GM18520 (cell line): ENCODE results near the gene ENTPD5.
"Not testable (repeated sequence)": the region's sequence is repeated elsewhere in the genome, so short reads cannot be mapped to it uniquely, and the experiment has no call there.

Source experiments
- ATAC-seq: cut with Tn5 transposase; IDR thresholded peaks from one replicate; pipeline ENCODE4 v1.9.1; 2021; ENCODE audit not compliant: unreplicated experiment

ENTPD5 gene

DNA sequence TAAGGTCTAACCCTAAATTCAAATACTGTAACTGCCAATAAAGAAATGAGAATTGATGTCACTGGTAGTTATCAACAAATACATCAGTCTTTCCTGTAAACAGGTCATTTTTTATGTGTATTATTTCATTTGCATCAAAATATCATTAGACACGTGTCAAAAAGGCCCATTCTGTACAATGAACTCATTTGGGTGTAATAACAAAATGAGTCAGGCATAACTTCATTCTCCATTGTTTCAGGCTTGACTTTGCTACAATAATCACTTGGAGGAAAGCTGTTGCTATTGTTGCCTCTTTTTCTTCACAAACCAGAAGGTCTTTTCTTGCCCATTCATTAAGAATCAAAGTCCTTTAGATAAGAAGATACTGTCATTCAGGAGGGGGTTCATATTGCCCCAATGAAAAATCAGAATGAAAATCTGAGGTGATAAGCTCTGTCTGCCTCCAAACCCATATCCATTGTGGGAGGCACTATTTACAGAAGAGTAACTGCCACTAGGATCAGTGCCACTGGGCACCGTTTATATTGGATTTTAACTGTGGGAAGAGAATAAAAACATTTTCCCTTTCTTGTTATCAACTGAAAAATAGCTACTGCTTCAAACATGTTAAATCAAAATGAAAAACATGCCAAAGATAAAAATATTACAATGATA, 10.1 kb downstream of the ENTPD5 start:
- no peak for ATAC-seq

DNA sequence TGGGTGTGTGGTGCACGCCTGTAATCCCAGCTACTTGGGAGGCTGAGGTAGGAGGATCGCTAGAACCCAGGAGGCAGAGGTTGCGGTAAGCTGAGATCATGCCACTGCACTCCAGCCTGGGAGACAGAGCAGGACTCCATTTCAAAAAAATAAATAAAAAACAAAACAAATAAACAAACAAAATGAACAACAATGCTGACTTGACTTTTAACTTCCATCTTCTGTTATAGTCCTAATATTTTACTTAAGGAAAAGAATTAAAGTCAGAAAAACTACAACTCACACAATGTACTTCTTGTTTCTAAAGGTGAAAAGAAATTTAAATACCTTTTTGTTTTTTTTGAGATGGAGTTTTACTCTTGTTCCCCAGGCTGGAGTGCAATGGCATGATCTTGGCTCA, 13.4 kb downstream of the ENTPD5 start:
- not testable (repeated sequence) for ATAC-seq

DNA sequence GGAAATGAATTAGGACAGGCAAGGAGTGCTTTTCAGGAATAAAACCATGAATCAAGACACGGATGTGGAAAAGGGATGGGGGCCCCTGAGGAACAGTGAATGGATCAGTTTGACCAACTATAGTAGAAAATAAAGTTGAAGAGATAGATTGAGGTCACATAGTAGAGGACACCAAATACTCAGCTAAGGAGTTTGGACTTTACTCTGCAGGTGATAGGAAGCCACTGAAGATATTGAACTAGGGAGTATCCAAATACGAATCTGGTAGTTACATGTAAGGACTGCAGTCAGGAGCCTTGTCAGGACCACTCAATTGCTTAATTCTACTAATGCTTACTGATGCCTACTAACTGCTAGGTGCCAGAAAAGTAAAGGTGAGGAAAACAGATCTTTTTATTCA, 20.4 kb downstream of the ENTPD5 start:
- no peak for ATAC-seq

DNA sequence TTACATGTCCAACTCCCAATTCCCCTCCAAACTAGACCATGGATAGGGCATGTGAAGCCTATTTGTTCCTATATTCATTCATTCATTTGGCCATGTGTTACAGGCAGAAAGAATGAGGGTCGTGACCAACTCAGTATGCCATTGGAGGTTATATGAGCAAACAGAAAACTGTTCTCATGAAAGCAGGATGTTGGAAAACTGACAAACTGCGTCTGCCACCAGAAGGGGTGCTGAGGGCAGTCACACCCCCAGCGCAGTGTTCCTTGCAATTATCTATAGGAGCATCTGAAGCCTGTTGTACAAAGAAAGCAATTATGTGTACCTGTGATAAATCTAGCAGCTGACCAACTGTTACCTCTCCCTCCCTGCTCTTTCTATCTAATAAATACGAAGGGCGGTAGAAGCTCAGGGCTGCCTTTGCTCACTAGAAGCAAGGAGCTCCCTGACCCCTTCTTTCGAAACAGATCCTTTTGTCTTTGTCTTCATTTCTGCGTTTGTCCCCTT, 21.1 kb downstream of the ENTPD5 start:
- no peak for ATAC-seq

DNA sequence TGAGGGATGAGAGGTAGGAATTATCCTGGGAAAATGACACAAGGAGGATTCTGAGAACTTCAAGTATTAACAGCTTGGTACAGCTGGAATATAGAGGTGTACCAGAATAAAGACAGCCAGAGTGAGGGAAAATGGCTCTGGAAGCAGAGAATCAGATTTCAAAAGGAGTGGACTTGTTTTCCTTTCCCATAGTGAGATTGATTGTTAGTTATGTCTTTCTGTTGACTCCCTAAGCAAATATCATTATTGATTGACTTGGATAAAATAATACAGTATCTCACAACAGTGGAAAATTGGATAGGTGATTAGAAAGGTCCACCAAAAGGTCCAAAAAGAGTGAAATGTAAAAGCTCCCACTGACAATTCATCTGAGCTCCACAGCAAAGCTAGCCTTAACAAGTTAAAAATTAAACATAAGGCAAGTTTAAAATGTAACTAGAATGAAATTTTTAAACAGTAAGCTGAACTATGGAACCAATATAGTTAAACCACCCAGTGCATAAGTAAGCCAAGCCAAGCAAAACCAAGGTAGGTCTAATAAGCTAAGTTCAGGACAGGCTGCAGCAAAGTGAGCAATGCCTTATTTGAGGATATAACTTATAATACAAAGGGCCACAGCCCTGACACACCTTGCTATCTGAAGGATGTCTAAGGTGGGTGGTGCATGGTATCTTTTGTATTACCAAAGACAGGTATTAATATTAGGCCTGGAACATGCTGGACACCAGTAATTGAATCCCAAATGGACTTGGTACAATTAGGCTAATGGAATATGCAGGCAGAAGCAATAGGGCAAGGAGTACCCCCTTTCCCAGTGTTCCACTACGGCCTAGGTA, 21.8 kb downstream of the ENTPD5 start:
- no peak for ATAC-seq

DNA sequence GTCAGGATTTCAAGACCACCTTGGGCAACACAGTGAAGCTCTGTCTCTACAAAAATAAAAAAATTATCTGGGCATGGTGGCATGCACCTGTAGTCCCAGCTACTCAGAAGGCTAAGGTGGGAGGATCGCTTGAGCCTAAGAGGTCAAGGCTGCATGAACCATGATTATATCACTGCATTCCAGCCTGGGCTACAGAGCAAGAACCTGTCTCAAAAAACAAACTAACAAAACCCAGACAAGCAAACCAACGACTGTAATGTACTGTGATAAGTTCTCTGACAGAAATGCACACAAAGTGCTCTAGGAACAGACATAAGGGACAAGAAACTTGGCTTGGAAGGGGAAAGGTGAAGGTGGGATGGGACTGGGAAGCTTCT, 22.4 kb downstream of the ENTPD5 start:
- no peak for ATAC-seq

DNA sequence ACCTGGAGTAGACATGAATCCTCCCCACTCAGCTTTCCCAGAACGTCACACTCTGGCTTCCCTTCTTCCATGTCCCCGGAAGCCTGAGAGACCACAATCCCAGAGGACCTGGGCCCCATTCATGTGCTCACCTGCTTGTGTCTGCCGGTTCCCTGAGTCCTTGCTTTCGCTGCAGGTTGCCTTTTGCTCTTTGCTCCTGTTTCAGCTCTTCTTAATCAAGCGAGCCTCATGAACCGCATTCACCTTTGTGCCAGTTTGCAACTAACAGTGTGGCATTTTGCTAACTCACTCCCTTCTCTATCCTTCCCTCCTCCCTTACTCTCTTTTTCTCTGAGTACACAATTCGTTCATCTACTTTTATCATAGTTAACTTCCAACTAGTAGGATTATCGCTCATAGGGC, 23.1 kb downstream of the ENTPD5 start:
- no peak for ATAC-seq

DNA sequence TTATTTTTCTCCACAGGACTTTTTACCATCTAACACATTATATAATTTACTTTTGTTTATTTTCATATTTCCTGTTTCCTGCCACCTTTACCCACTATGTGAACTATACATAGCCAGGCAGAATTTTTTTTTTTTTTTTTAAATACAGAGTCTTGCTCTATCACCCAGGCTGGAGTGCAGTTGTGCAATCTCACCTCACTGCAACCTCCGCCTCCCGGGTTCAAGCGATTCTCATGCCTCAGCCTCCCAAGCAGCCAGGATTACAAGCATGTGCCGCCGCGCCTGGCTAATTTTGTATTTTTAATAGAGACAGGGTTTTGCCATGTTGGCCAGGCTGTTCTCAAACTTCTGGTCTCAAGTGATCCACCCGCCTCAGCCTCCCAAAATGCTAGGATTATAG, 24.2 kb downstream of the ENTPD5 start:
- not testable (repeated sequence) for ATAC-seq

DNA sequence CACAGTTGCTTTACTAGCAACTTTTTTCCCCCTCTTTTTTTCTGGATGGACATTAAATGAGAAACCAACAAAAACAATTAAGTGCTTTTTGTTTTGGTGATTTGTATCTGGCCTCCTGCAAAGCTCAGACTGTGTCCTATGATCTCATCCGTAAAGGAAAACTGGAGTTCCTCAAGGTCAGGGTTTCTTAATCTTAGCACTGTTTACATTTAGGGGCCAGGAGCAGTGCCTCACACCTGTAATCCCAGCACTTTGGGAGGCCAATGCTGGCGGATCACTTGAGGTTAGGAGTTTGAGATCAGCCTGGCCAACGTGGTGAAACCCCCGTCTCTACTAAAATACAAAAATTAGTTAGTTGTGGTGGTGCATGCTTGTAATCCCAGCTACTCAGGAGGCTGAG, 28.0 kb downstream of the ENTPD5 start:
- ATAC-seq, result no peak

DNA sequence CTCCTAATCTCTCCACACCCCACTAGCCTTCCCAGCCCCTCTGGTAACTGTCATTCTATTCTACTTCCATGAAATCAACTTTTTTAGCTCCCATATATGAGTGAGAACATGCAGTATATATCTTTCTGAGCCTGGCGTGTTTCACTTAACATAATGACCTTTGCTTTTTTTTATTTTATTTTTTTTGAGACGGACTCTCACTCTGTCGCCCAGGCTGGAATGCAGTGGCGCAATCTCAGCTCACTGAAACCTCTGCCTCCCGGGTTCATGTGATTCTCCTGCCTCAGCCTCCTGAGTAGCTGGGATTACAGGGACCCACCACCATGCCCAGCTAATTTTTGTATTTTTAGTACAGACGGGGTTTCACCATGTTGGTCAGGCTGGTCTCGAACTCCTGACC, 30.4 kb downstream of the ENTPD5 start:
- ATAC-seq, result not testable (repeated sequence)

DNA sequence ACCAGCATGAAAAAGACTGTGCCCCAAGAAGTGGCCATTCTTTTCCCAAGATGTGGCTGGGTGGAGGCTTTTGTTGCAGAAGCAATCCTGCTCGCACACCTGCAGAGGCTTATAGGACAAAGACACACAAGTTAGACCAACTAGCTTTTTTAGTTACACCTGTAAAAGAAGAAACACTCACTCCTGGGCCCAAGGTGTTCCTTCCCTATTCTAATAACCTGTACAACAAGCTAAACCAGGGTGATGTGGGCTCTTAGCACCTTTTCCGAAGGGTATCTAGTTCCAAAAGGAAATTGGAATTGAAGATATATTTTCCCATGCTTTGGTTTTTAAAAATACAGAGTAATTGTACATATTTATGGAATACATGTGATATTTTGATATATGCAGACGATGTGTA, 31.0 kb downstream of the ENTPD5 start:
- no peak for ATAC-seq

DNA sequence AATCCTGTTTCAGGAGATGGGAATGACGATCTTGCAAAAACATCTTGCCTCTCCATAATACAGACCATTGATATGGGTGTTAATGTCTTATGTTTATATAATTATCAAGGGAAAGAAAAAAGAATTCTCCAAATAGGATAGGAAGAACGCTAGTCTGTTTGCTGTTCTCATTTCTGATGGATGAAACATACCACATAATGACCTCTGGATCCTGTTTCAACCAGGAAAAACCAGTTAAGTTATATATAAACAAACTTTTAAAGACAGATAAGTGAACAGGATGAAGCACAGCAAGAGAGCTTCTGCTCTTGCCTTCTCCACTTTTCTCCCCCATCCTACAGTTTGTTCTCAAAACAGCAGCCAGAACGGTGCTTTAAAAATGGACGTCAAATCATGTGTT, 41.2 kb downstream of the ENTPD5 start:
- ATAC-seq, result no peak

DNA sequence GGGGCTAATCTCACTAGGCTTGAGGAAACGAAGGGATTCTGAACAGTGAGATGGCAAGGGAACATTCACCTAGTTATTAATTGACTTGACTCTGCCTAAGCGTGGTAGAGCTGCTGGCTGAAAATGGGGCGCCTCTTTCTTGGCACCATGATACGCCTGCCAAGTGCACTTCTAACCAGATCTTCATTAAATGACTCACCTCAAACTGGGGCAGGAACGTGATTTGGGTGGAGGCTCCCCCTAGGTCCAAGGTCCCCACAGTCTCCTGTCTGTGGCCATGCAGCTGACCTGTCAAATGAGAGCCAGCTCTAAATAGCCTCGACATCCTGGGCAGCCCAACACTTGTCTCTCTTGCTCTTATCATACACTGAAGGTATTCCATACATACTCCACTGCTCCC, 43.0 kb downstream of the ENTPD5 start:
- no peak for ATAC-seq

DNA sequence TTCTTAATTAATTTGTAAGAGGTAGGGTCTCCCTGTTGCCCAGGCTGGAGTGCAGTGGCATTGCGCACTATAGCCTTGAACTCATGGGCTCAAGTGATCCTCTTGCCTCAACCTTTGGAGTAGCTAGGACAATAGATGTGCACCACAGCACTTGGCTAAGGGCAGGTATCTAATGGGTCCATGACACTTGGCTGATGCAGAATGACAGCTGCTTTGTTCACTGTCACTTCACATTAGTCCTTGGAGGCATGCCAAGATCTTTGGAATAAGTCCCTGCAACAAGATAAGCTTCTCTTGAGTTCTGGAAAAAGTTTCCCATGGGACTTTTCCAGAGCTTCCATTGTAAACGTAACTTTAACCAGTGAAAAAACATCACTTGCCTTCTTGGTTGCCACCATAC, 45.6 kb downstream of the ENTPD5 start:
- ATAC-seq, result no peak

DNA sequence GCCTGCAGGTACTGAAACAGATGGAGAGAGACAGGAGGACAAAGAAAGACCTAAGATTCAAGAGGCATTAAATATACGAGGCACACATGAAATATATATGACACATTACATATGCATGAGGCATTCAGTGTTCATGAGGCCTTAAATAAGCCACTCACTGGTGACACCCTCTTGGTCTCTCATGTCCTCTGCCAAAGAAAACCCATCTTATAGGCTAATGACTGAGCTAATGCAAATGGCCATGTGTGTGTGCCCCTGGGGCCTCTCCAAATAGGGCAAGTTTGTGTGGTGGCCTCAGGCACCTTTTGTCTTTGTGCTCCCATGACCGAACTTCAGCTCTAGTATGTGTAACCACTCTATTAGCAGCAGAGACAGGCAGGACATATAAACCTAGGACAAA, 50.2 kb downstream of the ENTPD5 start:
- no peak for ATAC-seq

DNA sequence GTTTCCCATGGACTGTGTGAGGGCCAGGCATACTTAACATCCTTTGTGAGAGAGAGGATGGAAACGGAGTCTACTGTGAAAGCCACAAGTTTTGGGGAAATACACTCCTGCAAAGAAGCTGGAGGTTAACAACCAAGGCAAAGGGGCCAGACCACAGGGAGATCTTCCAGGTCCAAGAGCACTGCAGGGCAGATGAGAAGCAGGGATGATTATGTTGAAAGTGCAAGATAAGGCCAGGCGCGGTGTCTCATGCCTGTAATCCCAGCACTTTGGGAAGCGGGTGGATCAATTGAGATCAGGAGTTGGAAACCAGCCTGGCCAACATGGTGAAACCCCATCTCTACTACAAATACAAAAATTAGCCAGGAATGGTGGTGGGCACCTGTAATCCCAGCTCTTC, 53.9 kb downstream of the ENTPD5 start:
- no peak for ATAC-seq

DNA sequence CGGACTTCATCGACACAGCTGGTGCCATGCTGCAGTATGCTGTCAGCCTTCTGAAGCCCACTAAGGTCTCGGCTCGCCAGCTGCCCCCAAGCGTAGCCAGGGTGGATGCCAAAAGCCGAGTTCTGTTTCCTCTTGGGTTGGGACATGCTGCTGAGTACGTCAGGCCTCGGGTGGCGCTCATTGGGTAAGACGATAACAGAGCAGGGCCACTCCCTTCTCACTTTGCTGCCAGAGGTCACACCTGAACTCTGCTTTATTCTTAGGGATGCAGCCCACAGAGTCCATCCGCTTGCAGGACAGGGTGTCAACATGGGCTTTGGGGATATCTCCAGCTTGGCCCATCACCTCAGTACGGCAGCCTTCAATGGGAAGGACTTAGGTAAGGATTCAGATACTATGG, 57.9 kb downstream of the ENTPD5 start:
- ATAC-seq, result no peak

DNA sequence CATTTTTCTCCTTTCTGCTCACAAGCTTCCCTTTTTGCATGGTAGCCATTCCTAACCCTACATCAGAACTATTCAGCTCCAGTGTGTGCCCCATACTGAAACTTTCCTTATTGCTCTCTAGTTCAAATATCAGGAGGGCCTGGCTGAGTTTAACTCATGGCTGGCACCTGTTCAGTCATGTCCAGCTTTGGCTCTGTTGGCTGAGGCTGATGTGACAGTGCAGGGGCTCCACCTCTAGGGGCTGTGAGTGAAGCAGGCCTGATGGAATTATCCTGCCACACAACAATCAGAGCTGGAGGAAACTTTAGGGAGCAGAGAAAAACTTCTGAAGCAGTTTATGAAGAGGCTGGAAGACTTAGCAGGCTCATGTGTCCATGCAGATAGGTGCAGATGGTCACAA, 60.5 kb downstream of the ENTPD5 start:
- no peak for ATAC-seq

DNA sequence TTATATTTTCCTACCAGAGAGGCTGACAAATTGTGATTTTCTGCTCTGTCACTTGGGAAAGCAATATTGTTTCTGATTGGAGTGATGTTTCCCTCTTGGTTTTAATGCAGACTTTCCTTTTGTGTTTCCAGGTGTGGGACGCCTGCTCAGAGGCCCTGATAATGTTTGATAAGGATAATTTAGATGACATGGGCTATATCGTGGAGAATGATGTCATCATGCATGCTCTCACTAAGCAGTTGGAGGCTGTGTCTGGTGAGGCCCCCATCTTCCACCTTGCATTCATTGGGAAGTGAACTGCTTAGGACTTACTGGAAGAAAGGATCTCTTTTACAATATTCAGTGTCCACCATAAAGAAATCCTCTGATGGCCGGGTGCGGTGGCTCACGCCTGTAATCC, 63.4 kb downstream of the ENTPD5 start:
- no peak for ATAC-seq

DNA sequence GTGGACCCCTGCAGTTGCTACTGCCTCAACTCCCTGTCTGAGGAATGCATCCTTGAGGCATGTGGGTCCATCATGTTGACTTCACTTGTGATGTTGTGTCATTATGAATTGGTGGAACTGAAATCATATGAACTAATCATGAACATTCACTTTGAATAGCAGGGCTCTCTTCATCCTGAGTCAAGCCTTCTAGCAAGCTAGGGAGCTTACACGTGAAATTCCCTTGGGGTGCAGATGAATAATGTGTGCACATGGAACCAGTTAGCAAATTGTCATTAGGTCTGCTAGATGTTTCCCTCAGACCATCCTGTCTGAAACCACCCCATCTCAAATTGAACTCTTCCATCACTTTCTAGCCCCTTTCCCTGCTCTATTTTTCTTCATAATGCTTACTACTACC, 65.4 kb downstream of the ENTPD5 start:
- ATAC-seq, result no peak

DNA sequence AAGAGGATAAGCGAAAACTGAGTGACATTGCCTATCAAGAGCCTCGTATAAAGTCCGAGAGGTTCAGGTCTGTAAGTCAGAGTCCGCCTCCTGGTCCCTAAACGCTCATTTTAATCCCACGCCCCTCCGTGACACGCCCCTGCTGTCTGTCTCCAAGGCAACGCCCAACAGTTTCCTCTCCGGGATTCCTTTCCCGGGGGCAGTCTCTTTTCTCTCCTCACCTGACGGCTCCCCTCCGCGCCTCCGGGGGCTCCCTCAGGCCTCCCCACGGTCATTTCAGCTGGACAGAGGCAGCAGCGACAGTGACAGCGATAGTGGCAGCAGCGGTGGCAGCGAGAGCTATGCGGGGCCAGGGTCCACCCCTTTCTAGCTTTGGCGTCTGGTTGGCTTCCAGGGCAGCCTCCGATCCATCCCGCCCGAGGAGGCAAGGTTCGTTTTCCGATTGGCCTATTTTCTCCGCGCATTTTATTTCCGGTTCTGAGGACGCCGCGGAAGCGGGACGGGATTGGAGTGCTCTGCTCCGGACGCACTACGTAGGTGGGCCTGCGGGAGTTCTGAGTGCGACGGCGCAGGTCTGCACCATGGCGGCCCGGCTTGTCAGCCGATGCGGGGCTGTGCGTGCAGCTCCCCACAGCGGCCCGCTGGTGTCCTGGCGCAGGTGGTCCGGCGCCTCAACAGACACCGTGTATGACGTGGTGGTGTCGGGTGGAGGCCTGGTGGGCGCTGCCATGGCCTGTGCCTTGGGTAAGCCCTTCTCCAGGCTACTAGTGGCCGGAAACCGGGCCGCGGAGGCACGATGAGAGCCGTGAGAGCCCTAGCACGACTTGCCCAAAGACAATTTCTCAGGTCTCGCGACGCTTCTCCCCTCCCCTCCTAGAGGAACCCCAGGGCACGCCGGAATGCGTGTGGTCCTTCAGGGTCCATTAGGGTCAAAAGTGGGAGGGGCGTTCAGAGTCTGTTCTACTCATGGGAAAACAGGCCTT, 69.0 kb downstream of the ENTPD5 start, which contains the start of the genes COQ6 and FAM161B:
COQ6 (plus strand) TSS at position 551 of the 983 bp plus-strand sequence; CDS start at position 582, 31 bp downstream.
FAM161B (minus strand) TSS at position 343 of the 983 bp plus-strand sequence; CDS start at position 275, 68 bp downstream.
- ATAC-seq, result peak; percentile 89
